ENCODE measurements around the gene SFTPD. TPM values are rescaled to one million over a fixed set of nuclear protein-coding genes. Genes with fewer than 3 reads are reported as not detected.
A peak's percentile ranks its signal among the peaks of the same experiment; 100 is the strongest.

SFTPD gene
- total and polyA plus RNA-seq, 2 of the 13 experiments (the other 11 are each of a cell fraction or from before 2014, with no cell fraction given), result not detected

GRCh38 chr10:79929409-79929904 lies 19.4 kb downstream of the SFTPD start (continued):
- no peak for TF ChIP-seq ZXDC (CRISPR knock-in tag; IDR thresholded peaks at IDR 0.05)
- TF ChIP-seq ZNF790 (CRISPR knock-in tag; IDR thresholded peaks at IDR 0.05; ENCODE audit: borderline replicate concordance), result no peak
- 0 out of 2 replicates have a peak, but pooled peaks have one; percentile 32 for TF ChIP-seq ARNT2 (CRISPR knock-in tag; IDR thresholded peaks at IDR 0.05; ENCODE audit: low read depth)
- TF ChIP-seq MXI1 (IDR thresholded peaks at IDR 0.05; ENCODE audit: borderline replicate concordance, low read depth, low read length), result peak; percentile 68; the same call in 1 of the 3 replicates
- TF ChIP-seq, protein P1, sequence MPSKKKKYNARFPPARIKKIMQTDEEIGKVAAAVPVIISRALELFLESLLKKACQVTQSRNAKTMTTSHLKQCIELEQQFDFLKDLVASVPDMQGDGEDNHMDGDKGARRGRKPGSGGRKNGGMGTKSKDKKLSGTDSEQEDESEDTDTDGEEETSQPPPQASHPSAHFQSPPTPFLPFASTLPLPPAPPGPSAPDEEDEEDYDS (CRISPR knock-in tag; IDR thresholded peaks at IDR 0.05), result no peak
- TF ChIP-seq ZNF788 (CRISPR knock-in tag; IDR thresholded peaks at IDR 0.05; ENCODE audit: borderline replicate concordance), result peak; percentile 57; the same call in 1 of the 2 replicates
- TF ChIP-seq SMC3 (IDR thresholded peaks at IDR 0.05; ENCODE audit: low read length), result peak; percentile 64
- TF ChIP-seq SOX13 (IDR thresholded peaks at IDR 0.05), result no peak
- no peak for TF ChIP-seq SOX13 (CRISPR knock-in tag; conservative IDR thresholded peaks at IDR 0.05 in 1 of 2, IDR thresholded peaks at IDR 0.05 in 1 of 2)
- no peak for TF ChIP-seq HNRNPK (IDR thresholded peaks at IDR 0.05; ENCODE audit: low read depth, low read length, poor library complexity, severe bottlenecking)
- TF ChIP-seq ZNF878 (CRISPR knock-in tag; IDR thresholded peaks at IDR 0.05), result no peak
- TF ChIP-seq, protein P2, sequence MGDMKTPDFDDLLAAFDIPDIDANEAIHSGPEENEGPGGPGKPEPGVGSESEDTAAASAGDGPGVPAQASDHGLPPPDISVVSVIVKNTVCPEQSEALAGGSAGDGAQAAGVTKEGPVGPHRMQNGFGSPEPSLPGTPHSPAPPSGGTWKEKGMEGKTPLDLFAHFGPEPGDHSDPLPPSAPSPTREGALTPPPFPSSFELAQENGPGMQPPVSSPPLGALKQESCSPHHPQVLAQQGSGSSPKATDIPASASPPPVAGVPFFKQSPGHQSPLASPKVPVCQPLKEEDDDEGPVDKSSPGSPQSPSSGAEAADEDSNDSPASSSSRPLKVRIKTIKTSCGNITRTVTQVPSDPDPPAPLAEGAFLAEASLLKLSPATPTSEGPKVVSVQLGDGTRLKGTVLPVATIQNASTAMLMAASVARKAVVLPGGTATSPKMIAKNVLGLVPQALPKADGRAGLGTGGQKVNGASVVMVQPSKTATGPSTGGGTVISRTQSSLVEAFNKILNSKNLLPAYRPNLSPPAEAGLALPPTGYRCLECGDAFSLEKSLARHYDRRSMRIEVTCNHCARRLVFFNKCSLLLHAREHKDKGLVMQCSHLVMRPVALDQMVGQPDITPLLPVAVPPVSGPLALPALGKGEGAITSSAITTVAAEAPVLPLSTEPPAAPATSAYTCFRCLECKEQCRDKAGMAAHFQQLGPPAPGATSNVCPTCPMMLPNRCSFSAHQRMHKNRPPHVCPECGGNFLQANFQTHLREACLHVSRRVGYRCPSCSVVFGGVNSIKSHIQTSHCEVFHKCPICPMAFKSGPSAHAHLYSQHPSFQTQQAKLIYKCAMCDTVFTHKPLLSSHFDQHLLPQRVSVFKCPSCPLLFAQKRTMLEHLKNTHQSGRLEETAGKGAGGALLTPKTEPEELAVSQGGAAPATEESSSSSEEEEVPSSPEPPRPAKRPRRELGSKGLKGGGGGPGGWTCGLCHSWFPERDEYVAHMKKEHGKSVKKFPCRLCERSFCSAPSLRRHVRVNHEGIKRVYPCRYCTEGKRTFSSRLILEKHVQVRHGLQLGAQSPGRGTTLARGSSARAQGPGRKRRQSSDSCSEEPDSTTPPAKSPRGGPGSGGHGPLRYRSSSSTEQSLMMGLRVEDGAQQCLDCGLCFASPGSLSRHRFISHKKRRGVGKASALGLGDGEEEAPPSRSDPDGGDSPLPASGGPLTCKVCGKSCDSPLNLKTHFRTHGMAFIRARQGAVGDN (CRISPR knock-in tag; IDR thresholded peaks at IDR 0.05), result peak; percentile 45; the same call in 1 of the 2 replicates
- 0 out of 2 replicates have a peak, but pooled peaks have one; percentile 34 for TF ChIP-seq MTF2 (CRISPR knock-in tag; IDR thresholded peaks at IDR 0.05; ENCODE audit: borderline replicate concordance)
- TF ChIP-seq, protein P3, sequence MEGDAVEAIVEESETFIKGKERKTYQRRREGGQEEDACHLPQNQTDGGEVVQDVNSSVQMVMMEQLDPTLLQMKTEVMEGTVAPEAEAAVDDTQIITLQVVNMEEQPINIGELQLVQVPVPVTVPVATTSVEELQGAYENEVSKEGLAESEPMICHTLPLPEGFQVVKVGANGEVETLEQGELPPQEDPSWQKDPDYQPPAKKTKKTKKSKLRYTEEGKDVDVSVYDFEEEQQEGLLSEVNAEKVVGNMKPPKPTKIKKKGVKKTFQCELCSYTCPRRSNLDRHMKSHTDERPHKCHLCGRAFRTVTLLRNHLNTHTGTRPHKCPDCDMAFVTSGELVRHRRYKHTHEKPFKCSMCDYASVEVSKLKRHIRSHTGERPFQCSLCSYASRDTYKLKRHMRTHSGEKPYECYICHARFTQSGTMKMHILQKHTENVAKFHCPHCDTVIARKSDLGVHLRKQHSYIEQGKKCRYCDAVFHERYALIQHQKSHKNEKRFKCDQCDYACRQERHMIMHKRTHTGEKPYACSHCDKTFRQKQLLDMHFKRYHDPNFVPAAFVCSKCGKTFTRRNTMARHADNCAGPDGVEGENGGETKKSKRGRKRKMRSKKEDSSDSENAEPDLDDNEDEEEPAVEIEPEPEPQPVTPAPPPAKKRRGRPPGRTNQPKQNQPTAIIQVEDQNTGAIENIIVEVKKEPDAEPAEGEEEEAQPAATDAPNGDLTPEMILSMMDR (CRISPR knock-in tag; IDR thresholded peaks at IDR 0.05), result peak; percentile 97
- 0 out of 2 replicates have a peak, but pooled peaks have one; percentile 25 for TF ChIP-seq GATAD2A (CRISPR knock-in tag; IDR thresholded peaks at IDR 0.05)
- peak; percentile 90 for TF ChIP-seq ZNF24 (IDR thresholded peaks at IDR 0.05)
- no peak for TF ChIP-seq ZBTB4 (CRISPR knock-in tag; IDR thresholded peaks at IDR 0.05; ENCODE audit: borderline replicate concordance)
